ENCODE measurements around the gene P2RY2. TPM values are rescaled to one million over a fixed set of nuclear protein-coding genes. Genes with fewer than 3 reads are reported as not detected.

The P2RY2 gene
- 0.36 and 0.59 TPM in 2 replicates for total RNA-seq

GRCh38 chr11:73218106-73218829 lies at the start of gene P2RY2:
Gene P2RY2, plus strand, starts transcription at chr11:73218281. Its CDS starts 15,879 bp downstream, at chr11:73234160.
- Histone ChIP-seq H3K4me2 (ENCODE audit: insufficient read depth, low read length) (peak within 1 kb of the TSS; percentile 87), H4K20me1 (ENCODE audit: insufficient read depth, low read length) (no peaks in the 10 kb centered on the region), H3K27ac (ENCODE audit: low read depth, low read length) (no peak within 1 kb of the TSS), H3K27me3 (ENCODE audit: insufficient read depth, low read length) (no peaks in the 10 kb centered on the region), H3K36me3 (ENCODE audit: insufficient read depth, low read length) (no peaks in the 10 kb centered on the region), H3K4me3 (ENCODE audit: insufficient read depth, low read length) (peak within 1 kb of the TSS; percentile 69), H3K4me1 (ENCODE audit: insufficient read depth, low read length) (no peaks in the 10 kb centered on the region), H3K79me2 (ENCODE audit: insufficient read depth, low read length) (no peaks in the 10 kb centered on the region), H3K9me3 (ENCODE audit: low read depth, low read length) (no peaks in the 10 kb centered on the region), H2AFZ (ENCODE audit: low read length) (peak within 1 kb of the TSS; percentile 78)
- TF ChIP-seq CTCF (IDR thresholded peaks at IDR 0.05; ENCODE audit: extremely low read depth, low read depth, low read length), result peak; percentile 34
- peak; percentile 89 for DNase-seq (ENCODE audit: insufficient read length, low spot score, missing footprints)

GRCh38 chr11:73168925-73169579 lies 49.0 kb upstream of the P2RY2 start:
- no peaks in the 10 kb centered on the region for H4K20me1 ChIP-seq (ENCODE audit: insufficient read depth, low read length)
- H3K79me2 ChIP-seq (ENCODE audit: insufficient read depth, low read length), result no peaks in the 10 kb centered on the region
- H3K4me3 ChIP-seq (ENCODE audit: insufficient read depth, low read length), result no peak overlapping the region
- no peaks in the 10 kb centered on the region for H3K9me3 ChIP-seq (ENCODE audit: low read depth, low read length)
- no peaks in the 10 kb centered on the region for H3K27me3 ChIP-seq (ENCODE audit: insufficient read depth, low read length)
- no peaks in the 10 kb centered on the region for H3K36me3 ChIP-seq (ENCODE audit: insufficient read depth, low read length)
- DNase-seq (ENCODE audit: insufficient read length, low spot score, missing footprints), result no peak
- H3K4me1 ChIP-seq (ENCODE audit: insufficient read depth, low read length), result peaks cover 4% of the 10 kb centered on the region
- no peak for TF ChIP-seq CTCF (IDR thresholded peaks at IDR 0.05; ENCODE audit: extremely low read depth, low read depth, low read length)
- no peak overlapping the region for H3K4me2 ChIP-seq (ENCODE audit: insufficient read depth, low read length)
- no peak overlapping the region for H3K27ac ChIP-seq (ENCODE audit: low read depth, low read length)
- no peak overlapping the region for H2AFZ ChIP-seq (ENCODE audit: low read length)

- TF ChIP-seq CTCF (IDR thresholded peaks at IDR 0.05; ENCODE audit: extremely low read depth, low read depth, low read length), result no peak
- no peak overlapping the region for H3K4me2 ChIP-seq (ENCODE audit: insufficient read depth, low read length)
Measured at GRCh38 chr11:73170140-73170539, 47.9 kb upstream of the P2RY2 start.

GRCh38 chr11:73171436-73172161 lies 46.5 kb upstream of the P2RY2 start:
- Histone ChIP-seq H3K27me3 (ENCODE audit: insufficient read depth, low read length) (no peaks in the 10 kb centered on the region), H3K9me3 (ENCODE audit: low read depth, low read length) (no peaks in the 10 kb centered on the region), H3K4me3 (ENCODE audit: insufficient read depth, low read length) (no peak overlapping the region), H3K4me2 (ENCODE audit: insufficient read depth, low read length) (no peak overlapping the region), H3K79me2 (ENCODE audit: insufficient read depth, low read length) (no peaks in the 10 kb centered on the region), H3K27ac (ENCODE audit: low read depth, low read length) (no peak overlapping the region), H2AFZ (ENCODE audit: low read length) (no peak overlapping the region), H3K36me3 (ENCODE audit: insufficient read depth, low read length) (no peaks in the 10 kb centered on the region), H3K4me1 (ENCODE audit: insufficient read depth, low read length) (no peaks in the 10 kb centered on the region), H4K20me1 (ENCODE audit: insufficient read depth, low read length) (no peaks in the 10 kb centered on the region)
- TF ChIP-seq CTCF (IDR thresholded peaks at IDR 0.05; ENCODE audit: extremely low read depth, low read depth, low read length), result no peak
- peak; percentile 79 for DNase-seq (ENCODE audit: insufficient read length, low spot score, missing footprints)

More at GRCh38 chr11:73170140-73170539, 47.9 kb upstream of the P2RY2 start:
- Histone ChIP-seq H3K4me1 (ENCODE audit: insufficient read depth, low read length) (peaks cover 1% of the 10 kb centered on the region), H3K27ac (ENCODE audit: low read depth, low read length) (no peak overlapping the region), H3K4me3 (ENCODE audit: insufficient read depth, low read length) (no peak overlapping the region), H2AFZ (ENCODE audit: low read length) (no peak overlapping the region), H3K36me3 (ENCODE audit: insufficient read depth, low read length) (no peaks in the 10 kb centered on the region), H3K27me3 (ENCODE audit: insufficient read depth, low read length) (no peaks in the 10 kb centered on the region), H3K79me2 (ENCODE audit: insufficient read depth, low read length) (no peaks in the 10 kb centered on the region), H3K9me3 (ENCODE audit: low read depth, low read length) (no peaks in the 10 kb centered on the region), H4K20me1 (ENCODE audit: insufficient read depth, low read length) (no peaks in the 10 kb centered on the region)
- no peak for DNase-seq (ENCODE audit: insufficient read length, low spot score, missing footprints)
